Activated CD8-positive, alpha-beta T cell treated with anti-CD3 and anti-CD28 coated beads for 36 hours (primary cell): ENCODE results near the gene PIP5KL1. TPM values are rescaled to one million over a fixed set of nuclear protein-coding genes. Genes with fewer than 3 reads are reported as not detected.

Experiments used
- ATAC-seq: fragments of 200-7000 bp; cut with Tn5 transposase; one replicate; pipeline ENCODE4 v1.10.0; 2021; ENCODE audit warnings: mild to moderate bottlenecking, moderate library complexity
- CTCF ChIA-PET: fragments of 350-600 bp; sonication (Branson Sonifier 250); formaldehyde crosslinking; loops from one replicate; lab custom pipeline; 2021; ENCODE audit warnings: antibody characterized with exemption; lab: Charles Lee
- POLR2A ChIA-PET: fragments of 350-600 bp; sonication (Branson Sonifier 250); formaldehyde crosslinking; loops from one replicate; lab custom pipeline; 2021; ENCODE audit warnings: antibody characterized with exemption; lab: Charles Lee
- DNase-seq: peaks from one replicate; pipeline ENCODE4 v3.0.0-alpha.2; 2020
- H3K27ac Mint-ChIP-seq: one replicate; pipeline ENCODE4 v1.8.0; 2021; ENCODE audit warnings: mild to moderate bottlenecking, mixed read lengths
- H3K27me3 Mint-ChIP-seq: one replicate; pipeline ENCODE4 v1.8.0; 2021; ENCODE audit warnings: mixed read lengths
- H3K36me3 Mint-ChIP-seq: one replicate; pipeline ENCODE4 v1.8.0; 2021; ENCODE audit warnings: low read depth, mixed read lengths
- H3K4me1 Mint-ChIP-seq: one replicate; pipeline ENCODE4 v1.8.0; 2021; ENCODE audit warnings: low read depth, mixed read lengths
- H3K4me3 Mint-ChIP-seq: one replicate; pipeline ENCODE4 v1.8.0; 2021; ENCODE audit warnings: mild to moderate bottlenecking, moderate library complexity, mixed read lengths
- H3K9me3 Mint-ChIP-seq: one replicate; pipeline ENCODE4 v1.8.0; 2021; ENCODE audit warnings: mixed read lengths
- CTCF ChIP-seq: fragments of 200-600 bp; IDR thresholded peaks from one replicate; pipeline ENCODE4 v1.8.0; 2022; ENCODE audit warnings: antibody characterized with exemption, mild to moderate bottlenecking
- intact Hi-C: fragments of 100-400 bp; cut with micrococcal nuclease; formaldehyde crosslinking; loops from one replicate; pipeline ENCODE4 v1.10.0; 2022
- total RNA-seq, 2 experiments: library from RNA; stranded (reverse); gene quantifications; one replicate each; pipeline ENCODE4 v1.2.3, GENCODE V29; 2021

The PIP5KL1 gene
- total RNA-seq, 2 experiments from 2014 or later: 1.7 to 2.5 TPM

GRCh38 chr9:127923771-127924170 lies 6.8 kb downstream of the PIP5KL1 start:
- Mint-ChIP-seq H3K9me3 (no peaks in the 10 kb centered on the region), H3K4me1 (peaks cover 20% of the 10 kb centered on the region), H3K27ac (no peak overlapping the region), H3K36me3 (no peaks in the 10 kb centered on the region), H3K27me3 (peaks cover 4% of the 10 kb centered on the region), H3K4me3 (no peak overlapping the region)
- ATAC-seq (no peak), DNase-seq (no peak)
- intact Hi-C loops: no loop called here
- TF ChIP-seq CTCF: no peak
- ChIA-PET CTCF (interaction anchor here (0.8 to 5.0 kb wide), 4 partner anchors 18 to 194 kb away, joined by 3 to 43 read pairs (median 4); partner anchors contain the start of gene TOR2A), POLR2A (interaction anchor here (0.6 to 1.5 kb wide), 2 partner anchors 101 to 135 kb away, joined by 3 to 4 read pairs; no protein-coding TSS in a partner anchor)

- intact Hi-C loops: no loop called here
- Mint-ChIP-seq H3K27ac (no peak overlapping the region), H3K36me3 (no peaks in the 10 kb centered on the region), H3K27me3 (peaks cover 4% of the 10 kb centered on the region), H3K4me1 (peaks cover 24% of the 10 kb centered on the region), H3K4me3 (no peak overlapping the region), H3K9me3 (no peaks in the 10 kb centered on the region)
- ChIA-PET CTCF (interaction anchor here (1.0 to 5.0 kb wide), 7 partner anchors 17 to 195 kb away, joined by 3 to 46 read pairs (median 13); partner anchors contain the start of genes CDK9 and TOR2A), POLR2A (interaction anchor here (0.7 to 1.8 kb wide), 3 partner anchors 24 to 134 kb away, joined by 3 to 4 read pairs (median 4); no protein-coding TSS in a partner anchor)
- TF ChIP-seq CTCF: no peak
- ATAC-seq (no peak), DNase-seq (no peak)
These were observed 7.5 kb downstream of the PIP5KL1 start for GRCh38 chr9:127923046-127923445.

- H3K27ac Mint-ChIP-seq: no peak overlapping the region
- DNase-seq (peak; percentile 84), ATAC-seq (peak; percentile 56)
- no peaks in the 10 kb centered on the region for H3K9me3 Mint-ChIP-seq
- TF ChIP-seq CTCF: peak; percentile 98
- intact Hi-C loops: no loop called here
- H3K27me3 Mint-ChIP-seq: peaks cover 4% of the 10 kb centered on the region
- H3K4me3 Mint-ChIP-seq: peak overlapping the region; percentile 38
- peaks cover 30% of the 10 kb centered on the region for H3K4me1 Mint-ChIP-seq
- ChIA-PET POLR2A (interaction anchor here (0.6 to 1.9 kb wide), 10 partner anchors 8 to 186 kb away, joined by 3 to 8 read pairs (median 4); partner anchors contain the start of genes DPM2, PIP5KL1 and TOR2A), CTCF (interaction anchor here (0.6 to 5.0 kb wide), 56 partner anchors 8 to 707 kb away, joined by 3 to 46 read pairs (median 4); partner anchors contain the start of genes CDK9, DPM2, PIP5KL1 and ST6GALNAC6)
- no peaks in the 10 kb centered on the region for H3K36me3 Mint-ChIP-seq
These were observed 8.9 kb downstream of the PIP5KL1 start for GRCh38 chr9:127921557-127922120.

GRCh38 chr9:127920794-127921193 lies 9.8 kb downstream of the PIP5KL1 start:
- Mint-ChIP-seq H3K27ac (no peak overlapping the region), H3K4me3 (no peak overlapping the region), H3K36me3 (no peaks in the 10 kb centered on the region), H3K27me3 (peaks cover 4% of the 10 kb centered on the region), H3K4me1 (peaks cover 28% of the 10 kb centered on the region), H3K9me3 (no peaks in the 10 kb centered on the region)
- DNase-seq (no peak), ATAC-seq (no peak)
- POLR2A ChIA-PET: interaction anchor here (0.6 to 1.9 kb wide), 7 partner anchors 14 to 186 kb away, joined by 3 to 8 read pairs (median 4); partner anchors contain the start of genes DPM2 and TOR2A
- TF ChIP-seq CTCF: no peak
- CTCF ChIA-PET: interaction anchor here (0.6 to 5.0 kb wide), 55 partner anchors 9 to 706 kb away, joined by 3 to 46 read pairs (median 4); partner anchors contain the start of genes CDK9, DPM2, PIP5KL1 and ST6GALNAC6
- intact Hi-C loops: no loop called here
